ENCODE results near the gene WWOX. TPM values are rescaled to one million over a fixed set of nuclear protein-coding genes. Genes with fewer than 3 reads are reported as not detected.

WWOX gene
- total and polyA plus RNA-seq, 2 of the 8 experiments (the other 6 are each of a cell fraction or from before 2014, with no cell fraction given) = 5.4 to 16.7 TPM

DNA sequence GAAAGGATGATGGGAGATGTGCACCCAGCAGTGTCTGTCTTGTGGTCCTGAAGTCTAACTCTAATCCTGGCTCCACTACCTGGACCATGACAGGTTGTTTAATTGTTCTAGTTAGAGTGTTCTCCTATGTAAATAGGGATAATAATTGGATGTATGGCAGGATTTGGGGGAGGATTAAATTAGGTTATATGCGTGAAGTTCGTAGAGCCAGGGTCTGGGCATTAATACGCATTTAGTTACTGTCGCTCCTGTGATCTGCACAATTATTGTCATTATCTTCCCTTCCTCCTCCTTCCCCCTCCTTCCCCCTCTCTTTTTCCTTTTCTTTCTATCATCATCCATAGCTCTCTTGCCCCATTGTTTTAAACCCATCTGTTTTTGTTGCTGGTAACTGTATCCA lies 210.3 kb downstream of the WWOX start (continued):
- TF ChIP-seq, protein P1, sequence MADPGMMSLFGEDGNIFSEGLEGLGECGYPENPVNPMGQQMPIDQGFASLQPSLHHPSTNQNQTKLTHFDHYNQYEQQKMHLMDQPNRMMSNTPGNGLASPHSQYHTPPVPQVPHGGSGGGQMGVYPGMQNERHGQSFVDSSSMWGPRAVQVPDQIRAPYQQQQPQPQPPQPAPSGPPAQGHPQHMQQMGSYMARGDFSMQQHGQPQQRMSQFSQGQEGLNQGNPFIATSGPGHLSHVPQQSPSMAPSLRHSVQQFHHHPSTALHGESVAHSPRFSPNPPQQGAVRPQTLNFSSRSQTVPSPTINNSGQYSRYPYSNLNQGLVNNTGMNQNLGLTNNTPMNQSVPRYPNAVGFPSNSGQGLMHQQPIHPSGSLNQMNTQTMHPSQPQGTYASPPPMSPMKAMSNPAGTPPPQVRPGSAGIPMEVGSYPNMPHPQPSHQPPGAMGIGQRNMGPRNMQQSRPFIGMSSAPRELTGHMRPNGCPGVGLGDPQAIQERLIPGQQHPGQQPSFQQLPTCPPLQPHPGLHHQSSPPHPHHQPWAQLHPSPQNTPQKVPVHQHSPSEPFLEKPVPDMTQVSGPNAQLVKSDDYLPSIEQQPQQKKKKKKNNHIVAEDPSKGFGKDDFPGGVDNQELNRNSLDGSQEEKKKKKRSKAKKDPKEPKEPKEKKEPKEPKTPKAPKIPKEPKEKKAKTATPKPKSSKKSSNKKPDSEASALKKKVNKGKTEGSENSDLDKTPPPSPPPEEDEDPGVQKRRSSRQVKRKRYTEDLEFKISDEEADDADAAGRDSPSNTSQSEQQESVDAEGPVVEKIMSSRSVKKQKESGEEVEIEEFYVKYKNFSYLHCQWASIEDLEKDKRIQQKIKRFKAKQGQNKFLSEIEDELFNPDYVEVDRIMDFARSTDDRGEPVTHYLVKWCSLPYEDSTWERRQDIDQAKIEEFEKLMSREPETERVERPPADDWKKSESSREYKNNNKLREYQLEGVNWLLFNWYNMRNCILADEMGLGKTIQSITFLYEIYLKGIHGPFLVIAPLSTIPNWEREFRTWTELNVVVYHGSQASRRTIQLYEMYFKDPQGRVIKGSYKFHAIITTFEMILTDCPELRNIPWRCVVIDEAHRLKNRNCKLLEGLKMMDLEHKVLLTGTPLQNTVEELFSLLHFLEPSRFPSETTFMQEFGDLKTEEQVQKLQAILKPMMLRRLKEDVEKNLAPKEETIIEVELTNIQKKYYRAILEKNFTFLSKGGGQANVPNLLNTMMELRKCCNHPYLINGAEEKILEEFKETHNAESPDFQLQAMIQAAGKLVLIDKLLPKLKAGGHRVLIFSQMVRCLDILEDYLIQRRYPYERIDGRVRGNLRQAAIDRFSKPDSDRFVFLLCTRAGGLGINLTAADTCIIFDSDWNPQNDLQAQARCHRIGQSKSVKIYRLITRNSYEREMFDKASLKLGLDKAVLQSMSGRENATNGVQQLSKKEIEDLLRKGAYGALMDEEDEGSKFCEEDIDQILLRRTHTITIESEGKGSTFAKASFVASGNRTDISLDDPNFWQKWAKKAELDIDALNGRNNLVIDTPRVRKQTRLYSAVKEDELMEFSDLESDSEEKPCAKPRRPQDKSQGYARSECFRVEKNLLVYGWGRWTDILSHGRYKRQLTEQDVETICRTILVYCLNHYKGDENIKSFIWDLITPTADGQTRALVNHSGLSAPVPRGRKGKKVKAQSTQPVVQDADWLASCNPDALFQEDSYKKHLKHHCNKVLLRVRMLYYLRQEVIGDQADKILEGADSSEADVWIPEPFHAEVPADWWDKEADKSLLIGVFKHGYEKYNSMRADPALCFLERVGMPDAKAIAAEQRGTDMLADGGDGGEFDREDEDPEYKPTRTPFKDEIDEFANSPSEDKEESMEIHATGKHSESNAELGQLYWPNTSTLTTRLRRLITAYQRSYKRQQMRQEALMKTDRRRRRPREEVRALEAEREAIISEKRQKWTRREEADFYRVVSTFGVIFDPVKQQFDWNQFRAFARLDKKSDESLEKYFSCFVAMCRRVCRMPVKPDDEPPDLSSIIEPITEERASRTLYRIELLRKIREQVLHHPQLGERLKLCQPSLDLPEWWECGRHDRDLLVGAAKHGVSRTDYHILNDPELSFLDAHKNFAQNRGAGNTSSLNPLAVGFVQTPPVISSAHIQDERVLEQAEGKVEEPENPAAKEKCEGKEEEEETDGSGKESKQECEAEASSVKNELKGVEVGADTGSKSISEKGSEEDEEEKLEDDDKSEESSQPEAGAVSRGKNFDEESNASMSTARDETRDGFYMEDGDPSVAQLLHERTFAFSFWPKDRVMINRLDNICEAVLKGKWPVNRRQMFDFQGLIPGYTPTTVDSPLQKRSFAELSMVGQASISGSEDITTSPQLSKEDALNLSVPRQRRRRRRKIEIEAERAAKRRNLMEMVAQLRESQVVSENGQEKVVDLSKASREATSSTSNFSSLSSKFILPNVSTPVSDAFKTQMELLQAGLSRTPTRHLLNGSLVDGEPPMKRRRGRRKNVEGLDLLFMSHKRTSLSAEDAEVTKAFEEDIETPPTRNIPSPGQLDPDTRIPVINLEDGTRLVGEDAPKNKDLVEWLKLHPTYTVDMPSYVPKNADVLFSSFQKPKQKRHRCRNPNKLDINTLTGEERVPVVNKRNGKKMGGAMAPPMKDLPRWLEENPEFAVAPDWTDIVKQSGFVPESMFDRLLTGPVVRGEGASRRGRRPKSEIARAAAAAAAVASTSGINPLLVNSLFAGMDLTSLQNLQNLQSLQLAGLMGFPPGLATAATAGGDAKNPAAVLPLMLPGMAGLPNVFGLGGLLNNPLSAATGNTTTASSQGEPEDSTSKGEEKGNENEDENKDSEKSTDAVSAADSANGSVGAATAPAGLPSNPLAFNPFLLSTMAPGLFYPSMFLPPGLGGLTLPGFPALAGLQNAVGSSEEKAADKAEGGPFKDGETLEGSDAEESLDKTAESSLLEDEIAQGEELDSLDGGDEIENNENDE (IDR thresholded peaks at IDR 0.05; ENCODE audit: insufficient replicate concordance, low read length) = no peak
- TF ChIP-seq PHF8 (conservative IDR thresholded peaks at IDR 0.05; ENCODE audit: low read depth, low read length) (no peak), JUN (IDR thresholded peaks at IDR 0.05; ENCODE audit: low read depth, low read length) (no peak)

All from H1 (cell line).